Kidney (tissue), 14 donors: Measurements from ENCODE around the gene SEMA3F. TPM values are rescaled to one million over a fixed set of nuclear protein-coding genes. Genes with fewer than 3 reads are reported as not detected.
A peak's percentile ranks its signal among the peaks of the same experiment; 100 is the strongest.

Experiments used
- DNase-seq, 5 donors: peaks; one replicate each; pipeline ENCODE4 v3.0.0-alpha.2; 2013 to 2020
- FAIRE-seq: peaks from 2 replicates; lab custom pipeline; 2012; peaks lifted over from hg19 to GRCh38; lab: Jason Lieb, UNC
- H3K27ac ChIP-seq, 2 donors: one replicate each; pipeline ENCODE4 v1.7.0; 2013; ENCODE audit warnings: low read depth in 2 of 2, low read length in 2 of 2, inconsistent platforms in 1 of 2
- H3K27me3 ChIP-seq: one replicate; pipeline ENCODE4 v1.7.1; 2013; ENCODE audit warnings: low read length, inconsistent platforms; ENCODE audit not compliant: control insufficient read depth, insufficient read depth
- H3K36me3 ChIP-seq, 3 donors: one replicate each; pipeline versions ENCODE4 v1.7.0 to v1.7.1; 2013; ENCODE audit warnings: low read length in 3 of 3, control low read depth in 1 of 3, inconsistent platforms in 1 of 3; ENCODE audit not compliant: insufficient read depth in 3 of 3, control insufficient read depth in 2 of 3
- H3K4me1 ChIP-seq, 3 donors: one replicate each; pipeline versions ENCODE4 v1.7.0 to v1.7.1; 2013; ENCODE audit warnings: low read length in 3 of 3, inconsistent platforms in 1 of 3, low read depth in 1 of 3; ENCODE audit not compliant: control insufficient read depth in 2 of 3, insufficient read depth in 2 of 3
- H3K4me3 ChIP-seq, 3 donors: one replicate each; pipeline versions ENCODE4 v1.7.0 to v1.8.1; 2013; ENCODE audit warnings: low read length in 3 of 3, control low read depth in 1 of 3, inconsistent platforms in 1 of 3
- H3K9ac ChIP-seq, 3 donors: one replicate each; pipeline versions ENCODE4 v1.7.0 to v1.7.1; 2013; ENCODE audit warnings: low read length in 3 of 3, control low read depth in 1 of 3, inconsistent platforms in 1 of 3
- H3K9me3 ChIP-seq, 3 donors: one replicate each; pipeline versions ENCODE4 v1.7.0 to v1.7.1; 2013; ENCODE audit warnings: low read length in 3 of 3, control low read depth in 1 of 3, inconsistent platforms in 1 of 3; ENCODE audit not compliant: control insufficient read depth in 2 of 3, insufficient read depth in 1 of 3
- CTCF ChIP-seq: IDR thresholded peaks from 3 replicates; pipeline ENCODE4 v1.5.1; 2012; ENCODE audit warnings: mild to moderate bottlenecking, moderate library complexity, borderline replicate concordance; ENCODE audit not compliant: insufficient read depth; ENCODE audit errors: extremely low read depth
- intact Hi-C: fragments of 100-400 bp; cut with DNase I; formaldehyde crosslinking; loops from one replicate; pipeline ENCODE4 v1.11.1; 2022
- polyA plus RNA-seq: library from polyadenylated mRNA; stranded (reverse); fragments of 350-450 nt; fragmentation: Illumina TruSeq; extraction: RNeasy Lipid Tissue Mini Kit (QIAGEN cat#74804); gene quantifications from one replicate; pipeline ENCODE4 v1.2.3, GENCODE V29; 2014; ENCODE audit warnings: low read depth, low replicate concordance; ENCODE audit not compliant: insufficient read depth
- total RNA-seq: library from RNA; stranded (reverse); fragmentation: NEBNext Ultra II Directional; extraction: Animal tissue kit (Norgen Biotek cat#: 25700); gene quantifications from one replicate; pipeline ENCODE4 v1.2.1, GENCODE V29; 2021
- donor health status: control.
- donor health status: control.
- donor health status: control.
- donor health status: control.
- donor health status: control.
- donor health status: DM: yes; HTN: yes; CAD: no.
- donor health status: Normal renal cell carcinoma (clear cell type).

The SEMA3F gene
- total and polyA plus RNA-seq, 2 donors from 2014 or later = 36.7 to 39.9 TPM

GRCh38 chr3:50231581-50231980 is 76.5 kb downstream of the SEMA3F start:
- DNase-seq (no peak), FAIRE-seq (no peak)
- intact Hi-C loops = no loop called here

DNA sequence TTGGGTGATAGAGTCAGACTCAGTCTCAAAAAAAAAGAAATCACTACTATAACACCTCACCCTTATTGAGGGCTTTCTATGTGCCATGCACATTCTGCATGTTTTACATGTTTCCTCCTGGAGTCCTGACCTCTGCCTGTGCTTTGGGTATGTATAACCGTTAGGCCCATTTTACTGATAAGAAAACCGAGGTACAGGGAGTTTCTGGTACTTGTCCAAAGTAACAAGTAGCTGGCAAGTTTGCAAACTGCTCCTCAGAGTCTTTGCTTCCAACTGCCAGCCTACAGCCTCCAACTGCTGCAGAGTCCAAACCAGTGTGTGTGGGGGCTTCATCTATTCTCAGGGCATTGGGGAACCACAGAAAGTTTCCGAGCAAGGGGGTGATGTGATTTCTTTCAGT is 77.2 kb downstream of the SEMA3F start:
- no peak for FAIRE-seq

More at GRCh38 chr3:50231581-50231980, 76.5 kb downstream of the SEMA3F start:
- no peaks in the 10 kb centered on the region for H3K9me3 ChIP-seq
- H3K27ac ChIP-seq = no peak overlapping the region
- peaks cover 0 to 22% (median 0%) of the 10 kb centered on the region in 3 donors for H3K4me1 ChIP-seq
- H3K36me3 ChIP-seq = no peaks in the 10 kb centered on the region
- H3K9ac ChIP-seq = no peak overlapping the region
- H3K4me3 ChIP-seq = no peak overlapping the region
- H3K27me3 ChIP-seq = no peaks in the 10 kb centered on the region
- no peak for TF ChIP-seq CTCF

GRCh38 chr3:50233176-50233575 is 78.1 kb downstream of the SEMA3F start:
- FAIRE-seq = no peak
- Histone ChIP-seq H3K27ac (no peak overlapping the region), H3K4me1 (peaks cover 0 to 24% (median 1%) of the 10 kb centered on the region in 3 donors), H3K9me3 (no peaks in the 10 kb centered on the region), H3K36me3 (no peaks in the 10 kb centered on the region), H3K9ac (no peak overlapping the region), H3K27me3 (no peaks in the 10 kb centered on the region), H3K4me3 (no peak overlapping the region)
- DNase-seq = peak in 4 of 5 donors; percentile 48 to 71 (median 57)
- intact Hi-C loops = no loop called here
- TF ChIP-seq CTCF = no peak

More for the DNA sequence above, 77.2 kb downstream of the SEMA3F start:
- no peaks in the 10 kb centered on the region for H3K36me3 ChIP-seq
- DNase-seq = no peak
- no peak for TF ChIP-seq CTCF
- H3K4me1 ChIP-seq = peaks cover 0 to 21% (median 0%) of the 10 kb centered on the region in 3 donors
- no peak overlapping the region for H3K27ac ChIP-seq
- H3K4me3 ChIP-seq = no peak overlapping the region
- intact Hi-C loops = no loop called here
- no peaks in the 10 kb centered on the region for H3K9me3 ChIP-seq
- no peak overlapping the region for H3K9ac ChIP-seq
- H3K27me3 ChIP-seq = no peaks in the 10 kb centered on the region
